HG03135 (cell line): ENCODE data around the gene RANBP17.

Experiments
- ATAC-seq: cut with Tn5 transposase; IDR thresholded peaks from one replicate; pipeline ENCODE4 v1.9.1; 2021; ENCODE audit warnings: mild to moderate bottlenecking, moderate library complexity; ENCODE audit not compliant: unreplicated experiment

The RANBP17 gene

DNA sequence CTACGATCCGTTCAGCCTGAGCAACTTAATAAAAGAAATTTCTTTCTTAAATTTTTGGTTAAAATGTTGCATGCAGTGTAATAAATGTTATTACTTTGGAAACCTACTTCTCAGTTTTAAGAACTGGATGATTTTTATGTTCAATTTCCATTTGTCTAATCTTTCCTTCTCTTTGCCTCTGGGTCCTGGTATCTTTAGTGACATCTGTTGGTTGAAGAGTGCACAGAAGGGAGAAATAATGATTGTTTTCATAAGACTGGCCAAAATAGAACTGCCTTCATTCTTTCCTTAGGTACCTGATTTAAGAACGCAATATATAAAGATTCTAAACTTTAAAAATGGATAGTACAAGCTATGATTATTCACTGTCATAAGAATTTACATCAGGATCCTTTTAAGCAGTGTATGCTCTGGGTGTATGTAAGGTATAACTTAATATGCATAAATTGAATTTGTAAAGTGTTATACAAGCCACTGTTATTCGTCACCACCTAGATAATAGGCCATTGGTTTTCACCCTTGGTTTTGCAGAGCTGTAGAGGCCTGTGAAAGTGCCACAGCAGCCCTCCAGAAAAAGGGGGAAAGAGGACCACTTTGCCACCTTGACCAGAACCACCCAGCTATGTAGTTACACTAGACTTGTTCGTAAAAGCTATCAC, 364.4 kb downstream of the RANBP17 start:
- ATAC-seq: no peak

DNA sequence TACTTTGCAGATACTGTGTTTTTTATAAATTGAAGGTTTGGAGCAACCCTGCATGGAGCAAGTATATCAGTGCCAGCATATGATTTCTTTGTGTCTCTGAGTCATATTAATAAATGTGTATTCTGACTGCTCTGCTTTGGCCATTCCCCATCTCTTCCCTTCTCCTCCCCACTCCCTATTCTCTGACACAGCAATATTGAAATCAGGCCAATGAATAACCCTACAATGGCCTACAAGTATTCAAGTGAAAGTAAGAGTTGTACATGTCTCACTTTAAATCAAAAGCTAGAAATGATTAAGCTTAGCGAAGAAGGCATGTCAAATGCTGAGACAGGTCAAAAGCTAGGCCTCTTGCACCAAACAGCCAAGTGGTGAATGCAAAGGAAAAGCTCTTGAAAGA, 365.0 kb downstream of the RANBP17 start:
- no peak for ATAC-seq

DNA sequence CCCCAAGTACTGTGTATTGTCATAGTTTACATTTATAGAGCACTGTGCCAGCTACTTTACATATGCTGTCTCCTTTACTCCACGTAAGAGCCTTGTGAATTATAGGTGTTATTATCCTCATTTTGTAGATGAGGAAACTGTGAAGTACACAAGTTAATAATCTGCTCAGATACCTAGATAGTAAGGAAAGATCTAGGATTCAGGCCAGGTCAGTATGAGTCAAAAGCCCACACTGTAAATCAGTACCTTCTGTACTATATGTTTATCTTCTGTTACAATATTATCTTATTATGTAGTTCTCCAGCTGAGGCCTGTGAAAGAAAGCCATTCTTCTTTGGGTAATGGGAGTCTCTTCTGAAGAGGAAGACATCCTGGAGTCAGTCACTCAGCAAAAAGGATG, 374.8 kb downstream of the RANBP17 start:
- ATAC-seq: no peak

DNA sequence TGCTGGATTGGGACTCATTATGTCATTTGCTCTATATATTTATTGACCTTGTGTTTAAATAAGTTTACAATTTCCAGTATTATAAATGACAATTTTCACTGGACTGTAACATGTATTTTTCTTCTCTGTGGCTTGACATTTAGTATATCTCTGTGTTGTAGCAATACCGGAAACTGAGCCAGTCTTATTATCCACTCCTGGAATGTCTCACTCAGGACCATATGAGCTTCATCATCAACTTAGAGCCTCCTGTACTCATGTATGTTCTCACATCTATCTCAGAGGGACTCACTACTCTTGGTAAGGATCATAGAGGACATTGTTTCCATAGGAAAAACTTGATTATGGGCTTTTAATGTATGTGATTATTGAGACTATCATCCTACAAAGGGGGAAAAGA, 380.7 kb downstream of the RANBP17 start:
- no peak for ATAC-seq

DNA sequence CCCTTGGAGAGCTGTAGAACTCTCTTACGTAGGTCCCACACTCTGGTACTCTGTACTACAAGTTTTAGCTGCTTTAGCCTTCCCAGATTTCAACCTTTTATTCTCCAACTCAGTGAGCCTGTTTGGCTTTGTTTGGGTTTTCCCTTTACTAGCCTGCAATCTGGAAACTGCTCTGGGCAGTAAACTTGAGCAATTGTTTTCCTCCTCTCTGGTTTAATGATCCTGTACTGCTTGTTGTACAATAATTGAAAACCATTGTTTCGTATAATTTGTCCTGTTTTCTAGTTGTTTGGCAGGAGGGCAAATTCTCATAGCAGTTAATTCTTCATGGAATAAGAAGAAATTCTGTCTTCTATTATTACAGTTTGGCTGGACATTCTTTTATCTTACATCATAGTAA, 384.4 kb downstream of the RANBP17 start:
- no peak for ATAC-seq

DNA sequence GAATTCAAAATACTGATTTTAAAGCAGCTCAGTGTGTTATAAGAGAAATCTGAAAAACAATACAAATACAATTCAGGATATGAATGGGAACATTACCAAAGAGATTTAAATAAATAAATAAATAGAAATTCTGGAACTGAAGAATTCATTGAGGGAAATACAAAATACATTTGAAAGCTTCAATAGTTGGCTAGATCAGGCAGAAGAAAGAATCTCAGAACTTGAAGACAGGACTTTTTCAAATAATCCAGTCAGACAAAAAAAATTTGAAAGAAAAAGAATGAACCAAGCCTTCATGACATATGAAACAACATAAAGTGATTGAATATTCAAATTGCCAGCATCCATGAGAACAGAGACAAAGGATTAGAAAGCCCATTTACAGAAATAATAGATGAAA, 387.6 kb downstream of the RANBP17 start:
- ATAC-seq: no peak

DNA sequence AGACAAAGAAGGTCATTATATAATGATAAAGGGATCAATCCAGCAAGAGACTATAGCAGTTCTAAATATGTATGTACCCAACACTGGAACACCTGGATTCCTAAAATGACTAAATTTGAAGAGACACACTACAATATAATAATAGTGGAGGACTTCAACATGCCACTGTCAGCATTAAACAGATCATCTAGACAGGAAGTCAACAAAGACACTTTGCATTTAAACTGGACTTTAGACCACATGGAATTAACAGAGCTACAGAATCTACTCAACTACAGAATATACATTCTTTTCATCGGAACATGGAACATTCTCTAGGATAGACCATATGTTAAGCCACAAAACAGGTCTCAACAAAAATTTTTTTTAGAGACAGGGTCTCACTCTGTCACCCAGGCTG, 388.9 kb downstream of the RANBP17 start:
- no peak for ATAC-seq

DNA sequence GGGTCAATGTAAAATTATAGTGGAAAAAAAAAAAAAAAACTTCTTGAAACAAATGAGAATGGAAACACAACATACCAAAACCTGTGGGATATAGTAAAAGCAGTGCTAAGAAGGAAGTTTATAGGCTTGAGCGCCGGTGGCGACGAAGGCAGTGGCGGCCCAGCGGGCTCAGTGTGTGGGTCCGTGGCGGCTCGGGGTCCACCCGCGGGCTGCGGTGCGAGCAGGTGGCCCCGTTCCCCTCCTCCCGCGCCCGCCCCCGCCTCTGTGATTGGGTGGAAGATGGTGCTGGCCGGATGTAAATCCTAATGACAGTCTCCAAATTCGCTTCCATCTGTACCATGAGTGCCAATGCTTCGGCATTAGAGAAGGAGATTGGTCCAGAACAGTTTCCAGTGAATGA, 389.7 kb downstream of the RANBP17 start:
- ATAC-seq: no peak

DNA sequence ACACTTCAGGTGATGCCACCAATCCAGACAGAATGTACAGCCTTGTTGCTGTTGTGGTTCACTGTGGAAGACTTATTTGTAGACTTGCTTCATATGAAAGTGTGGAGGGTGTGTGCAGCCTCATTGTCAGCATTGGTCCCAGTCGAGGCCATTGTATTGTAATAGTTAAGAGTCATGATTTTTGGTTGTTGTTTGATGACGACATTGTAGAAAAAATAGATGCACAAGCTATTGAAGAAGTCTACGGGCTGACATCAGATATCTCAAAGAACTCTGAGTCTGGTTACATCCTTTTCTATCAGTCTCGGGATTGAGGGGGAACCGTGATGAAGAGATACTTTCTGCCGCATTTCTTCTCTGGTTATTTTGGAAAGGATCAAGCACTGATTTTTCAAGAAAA, 390.9 kb downstream of the RANBP17 start:
- ATAC-seq: no peak

DNA sequence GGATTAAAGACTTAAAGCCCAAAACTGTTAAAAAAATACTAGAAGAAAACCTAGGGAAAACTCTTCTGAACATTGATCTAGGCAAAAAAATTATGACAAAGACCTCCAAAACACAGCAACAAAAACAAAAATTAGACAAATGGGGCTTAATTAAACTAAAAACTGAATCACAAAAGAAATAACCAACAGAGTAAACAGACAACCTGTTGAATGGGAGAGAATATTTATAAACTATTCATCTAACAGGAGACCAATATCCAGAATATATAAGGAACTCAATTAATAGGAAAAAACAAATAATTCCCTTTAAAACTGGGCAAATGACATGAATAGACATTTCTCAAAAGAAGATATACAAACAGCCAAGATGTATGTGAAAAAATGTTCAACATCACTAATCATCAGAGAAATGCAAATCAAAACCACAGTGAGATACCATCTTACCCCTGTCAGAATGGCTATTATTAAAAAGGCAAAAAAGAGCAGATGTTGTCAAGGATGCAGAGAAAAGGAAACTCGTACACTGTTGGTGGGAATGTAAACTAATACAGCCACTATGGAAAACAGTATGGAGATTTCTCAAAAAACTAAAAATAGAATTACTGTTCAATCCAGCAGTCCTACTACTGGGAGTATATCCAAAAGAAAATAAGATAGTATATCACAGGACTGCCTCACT, 397.1 kb downstream of the RANBP17 start:
- ATAC-seq: no peak

DNA sequence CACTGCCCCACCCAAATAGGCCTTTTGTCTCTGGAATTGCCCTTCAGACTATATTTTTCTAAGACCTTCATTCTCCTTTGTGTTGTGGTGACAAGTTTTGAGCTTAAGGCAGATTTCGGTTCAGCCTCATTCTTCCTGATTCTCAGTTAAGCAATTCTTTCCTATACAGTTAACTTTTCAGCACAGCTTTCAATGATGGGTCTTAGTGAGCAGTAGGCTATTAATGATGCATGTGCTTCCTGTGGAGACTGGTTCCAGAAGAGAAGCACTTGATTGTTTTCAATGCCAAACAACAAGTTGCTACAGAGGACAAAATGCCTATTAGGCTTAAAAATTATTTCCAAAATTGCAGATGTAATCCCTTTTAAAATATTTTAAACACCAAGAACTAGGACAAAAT, 399.5 kb downstream of the RANBP17 start:
- ATAC-seq: no peak

DNA sequence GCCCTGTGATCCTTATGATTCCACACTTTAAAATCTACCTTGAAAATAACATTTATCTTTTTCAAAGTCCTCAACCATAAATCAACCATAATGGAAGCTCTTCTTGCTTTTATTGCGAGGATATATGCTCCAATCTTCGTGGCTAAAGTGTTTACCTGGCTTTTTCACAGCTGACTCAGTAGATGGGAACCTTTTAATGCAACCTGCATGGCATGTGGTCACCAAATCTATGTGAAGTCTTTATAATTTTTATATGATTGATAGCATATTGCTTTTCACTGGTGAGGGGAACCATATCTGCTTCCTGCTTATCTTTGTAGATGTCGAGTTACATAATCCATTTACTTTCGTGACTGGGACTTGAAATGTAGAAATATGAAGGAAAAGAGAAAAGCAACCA, 400.1 kb downstream of the RANBP17 start:
- no peak for ATAC-seq

DNA sequence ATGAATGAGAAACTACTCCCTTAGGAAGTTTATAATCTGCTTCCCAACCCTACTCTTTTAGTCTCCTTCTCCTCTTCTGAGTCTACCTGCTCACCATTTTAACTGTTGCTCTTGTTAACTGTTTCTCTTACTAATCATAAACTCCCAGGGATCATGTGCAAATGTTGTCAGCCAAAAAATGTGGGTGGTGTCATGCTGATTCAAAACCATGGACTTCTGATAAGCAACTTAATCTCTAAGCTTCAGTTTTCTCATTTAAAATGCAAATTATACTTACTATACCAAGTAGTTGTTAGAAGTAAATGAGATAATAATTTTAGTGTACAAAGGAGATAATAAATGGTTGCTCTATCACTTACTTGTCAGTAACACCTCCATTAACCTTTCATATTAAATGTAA, 401.4 kb downstream of the RANBP17 start:
- no peak for ATAC-seq

DNA sequence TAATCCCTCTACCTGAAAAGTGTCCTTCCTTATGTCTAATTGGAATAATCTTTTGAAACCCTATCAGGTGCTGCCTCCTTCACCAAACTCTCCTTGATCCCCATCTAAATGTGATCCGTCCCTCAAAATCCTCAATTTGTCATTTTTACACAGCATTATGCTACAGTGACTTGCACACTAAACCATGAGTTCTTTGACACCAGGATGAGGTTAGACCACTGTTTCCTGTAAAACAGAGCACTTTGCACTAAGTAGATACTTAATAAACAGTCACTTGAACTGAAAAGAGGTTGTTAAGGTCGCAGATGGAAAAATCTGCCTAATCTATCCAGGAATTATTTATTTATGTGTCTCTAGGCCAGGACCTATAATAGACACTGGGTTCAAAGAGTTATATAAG, 403.0 kb downstream of the RANBP17 start:
- no peak for ATAC-seq

DNA sequence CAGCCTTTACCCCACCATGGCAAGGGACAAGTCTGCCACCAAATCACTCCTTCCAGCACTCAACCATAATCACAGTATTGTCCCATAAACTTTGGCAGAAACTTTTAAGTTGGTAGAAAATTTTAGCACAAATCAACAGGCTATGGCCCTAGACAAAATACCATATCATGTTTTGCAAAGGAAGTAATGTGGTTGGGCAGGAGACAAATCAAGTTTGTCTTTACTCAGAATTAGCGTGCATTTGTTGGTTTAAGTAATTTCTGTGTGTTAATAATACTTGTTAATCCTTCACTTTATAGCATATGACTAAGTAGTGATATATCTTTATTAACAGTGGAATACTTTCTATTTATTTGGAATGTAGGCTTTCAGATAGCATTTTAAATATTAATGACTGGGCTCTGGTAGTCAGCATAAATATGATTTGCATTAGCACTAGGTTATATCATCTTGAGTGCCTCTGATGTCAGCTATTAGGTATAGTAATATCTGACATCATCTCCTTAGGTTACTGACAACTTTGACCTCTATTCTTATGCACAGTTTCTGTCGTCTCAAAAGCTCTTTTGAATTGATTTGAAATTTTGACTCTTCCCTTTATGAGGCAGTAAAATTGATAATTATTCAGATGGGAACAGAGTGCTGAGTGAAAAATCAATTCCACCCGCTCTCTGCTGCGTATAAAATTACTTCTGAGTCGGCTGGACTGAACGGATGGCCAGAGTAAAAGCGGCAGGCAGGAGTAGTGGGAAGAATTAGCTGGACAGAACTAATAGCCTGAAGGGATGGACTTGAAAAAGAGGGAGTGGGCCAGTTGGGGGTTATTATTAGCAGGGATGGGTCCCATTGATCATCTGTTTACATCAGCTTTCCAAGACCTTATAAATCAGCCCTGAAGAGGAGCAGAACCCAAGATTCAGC, 407.1 kb downstream of the RANBP17 start:
- ATAC-seq: no peak

DNA sequence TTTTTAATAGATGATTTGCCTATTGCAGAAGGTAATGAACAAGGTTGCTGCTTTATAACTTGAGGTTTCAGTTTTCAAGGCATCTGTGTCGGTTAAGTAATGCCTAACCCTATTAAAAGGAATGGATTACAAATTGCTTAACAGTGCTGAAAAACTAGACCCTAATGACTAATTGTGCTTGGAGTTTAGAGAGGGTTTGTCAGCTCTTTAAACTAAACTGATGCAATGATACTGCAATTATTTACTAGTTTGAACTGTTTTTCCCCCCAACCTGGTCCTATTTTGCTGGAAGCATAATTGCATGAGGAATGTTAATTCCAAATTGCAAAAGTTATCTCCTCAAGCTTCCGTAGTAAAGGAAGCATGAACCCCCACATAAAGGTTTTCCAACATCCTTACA, 407.9 kb downstream of the RANBP17 start:
- ATAC-seq: no peak

DNA sequence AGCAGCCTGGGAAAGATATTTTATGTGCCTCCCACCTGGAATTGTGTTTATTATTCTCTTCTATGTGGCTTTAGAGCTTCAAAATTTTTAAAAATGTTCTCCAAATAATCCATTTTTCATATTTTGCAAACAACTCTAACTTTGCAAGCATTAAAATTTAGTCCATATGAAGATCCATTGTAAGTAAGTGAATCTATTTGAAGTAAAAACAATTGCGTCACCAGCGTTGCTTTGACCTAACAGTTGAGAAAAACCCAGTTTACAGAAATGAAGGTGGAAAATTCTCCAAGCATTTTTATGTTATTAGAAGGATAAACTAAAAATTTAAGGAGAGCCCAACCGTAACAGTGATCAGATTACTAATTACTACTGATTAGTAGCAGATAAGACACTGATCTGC, 408.3 kb downstream of the RANBP17 start:
- no peak for ATAC-seq

DNA sequence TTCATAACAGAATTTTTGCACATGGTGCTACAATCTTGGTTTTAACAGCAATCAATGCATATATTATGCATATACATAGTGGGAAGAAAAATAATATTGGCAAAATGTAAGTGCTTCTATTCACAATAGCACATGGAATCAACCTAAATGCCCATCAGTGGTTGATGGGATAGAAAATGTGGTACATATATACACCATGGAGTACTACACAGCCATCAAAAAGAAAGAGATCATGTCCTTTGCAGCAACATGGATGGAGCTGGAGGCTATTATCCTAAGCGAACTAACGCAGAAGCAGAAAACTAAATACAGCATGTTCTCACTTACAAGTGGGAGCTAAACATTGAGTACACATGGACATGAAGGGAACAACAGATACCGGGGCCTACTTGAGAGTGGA, 410.0 kb downstream of the RANBP17 start:
- ATAC-seq: no peak

DNA sequence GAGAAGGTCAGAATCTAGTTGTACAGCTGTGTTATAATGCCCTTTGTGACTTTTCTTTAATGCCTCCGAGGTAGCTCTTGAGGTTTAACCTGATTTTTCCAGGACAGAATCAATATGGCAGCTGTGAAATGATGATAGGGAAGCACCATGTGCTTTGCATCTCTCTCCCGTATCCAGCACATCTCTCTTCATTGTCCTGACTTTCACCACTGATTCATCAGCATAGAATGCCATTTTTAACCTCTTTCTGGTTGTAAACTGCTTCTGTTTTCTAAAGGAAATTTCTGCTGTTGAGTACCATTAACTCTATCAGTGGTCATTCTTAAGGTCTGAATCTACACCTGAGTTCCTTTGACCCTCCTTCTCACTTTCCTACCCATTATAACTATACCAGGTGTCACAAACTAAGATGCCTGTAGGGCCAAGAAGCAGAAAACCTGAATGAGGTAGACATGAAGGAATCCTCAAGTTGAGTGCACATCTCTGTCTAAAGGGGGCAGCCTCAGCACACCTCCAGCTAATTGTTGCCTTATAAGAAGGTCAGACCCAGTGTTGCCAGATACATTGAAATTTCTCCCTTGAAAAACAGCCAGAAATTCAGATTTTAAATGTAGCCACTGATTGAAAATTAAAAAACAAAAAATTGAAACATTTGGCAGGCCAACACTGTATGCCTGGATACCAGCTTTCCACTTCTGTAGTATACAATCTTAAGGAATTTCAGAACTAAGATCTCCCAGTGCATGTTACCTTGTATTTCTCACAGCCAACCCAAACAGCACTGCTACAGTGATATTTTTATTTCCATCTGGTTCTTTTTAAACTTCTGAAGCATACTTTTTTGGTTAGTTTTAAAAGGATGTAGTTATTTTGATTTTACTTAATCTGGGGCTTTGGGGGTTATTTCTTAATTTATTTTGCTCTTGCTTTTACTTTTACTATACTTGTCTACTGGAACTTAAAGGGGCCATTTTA, 411.5 kb downstream of the RANBP17 start:
- ATAC-seq: no peak

DNA sequence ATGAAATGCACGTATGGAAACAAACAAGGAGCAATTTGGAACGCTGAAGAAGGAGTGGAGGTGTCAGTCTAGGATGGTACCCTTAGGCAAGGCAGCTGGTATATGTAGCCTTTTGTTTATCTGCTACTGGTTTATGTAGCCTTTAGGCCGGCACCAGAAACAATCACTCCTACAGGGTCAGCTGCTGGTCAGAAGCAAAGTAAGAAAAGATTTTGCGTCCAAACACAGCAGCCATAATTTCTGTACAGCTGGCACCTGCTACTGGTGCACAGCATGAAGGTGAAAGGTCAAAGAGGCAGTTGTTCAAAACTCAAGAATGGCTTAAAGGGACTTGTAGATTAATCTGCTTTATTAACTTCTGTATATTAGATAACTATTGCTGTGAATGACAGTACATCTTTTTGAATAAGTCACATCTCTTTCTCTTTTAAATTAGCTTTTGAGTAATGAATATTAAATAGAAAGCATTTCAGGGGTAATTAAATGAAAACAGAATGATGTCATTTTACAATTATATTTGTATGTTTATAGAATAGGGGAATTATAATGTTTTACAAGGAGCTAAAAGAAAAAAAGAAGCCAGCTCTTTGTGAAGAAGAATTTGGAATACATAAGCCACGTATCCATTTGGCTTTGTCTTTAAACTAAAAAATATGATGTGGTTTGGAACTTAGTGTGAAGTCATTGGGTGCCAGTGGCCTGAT, 414.2 kb downstream of the RANBP17 start:
- no peak for ATAC-seq
